Parathyroid adenoma (tissue), 2 donors: ENCODE measurements around the gene ZNF486.
"Not testable (repeated sequence)": the region's sequence is repeated elsewhere in the genome, so short reads cannot be mapped to it uniquely, and the experiment has no call there.

ENCODE experiments used
- H2AFZ ChIP-seq: fragments of 300-600 bp; sonication (generic); one replicate; pipeline ENCODE4 v1.7.0; 2017; ENCODE audit warnings: antibody characterized with exemption, mild to moderate bottlenecking
- H3K27ac ChIP-seq: fragments of 300-600 bp; sonication (generic); one replicate; pipeline ENCODE4 v1.7.0; 2017
- H3K27me3 ChIP-seq: fragments of 300-600 bp; sonication (generic); one replicate; pipeline ENCODE4 v1.7.0; 2017; ENCODE audit warnings: low read length; ENCODE audit not compliant: control insufficient read depth, insufficient read depth
- H3K36me3 ChIP-seq: fragments of 300-600 bp; sonication (generic); one replicate; pipeline ENCODE4 v1.7.0; 2017; ENCODE audit warnings: low read length; ENCODE audit not compliant: control insufficient read depth, insufficient read depth
- H3K4me1 ChIP-seq: fragments of 300-600 bp; sonication (generic); one replicate; pipeline ENCODE4 v1.7.0; 2017; ENCODE audit warnings: control low read depth
- H3K4me2 ChIP-seq: fragments of 300-600 bp; sonication (generic); one replicate; pipeline ENCODE4 v1.7.0; 2017; ENCODE audit warnings: low read length
- H3K4me3 ChIP-seq: fragments of 300-600 bp; sonication (generic); one replicate; pipeline ENCODE4 v1.7.0; 2017; ENCODE audit warnings: low read depth, low read length
- H3K79me2 ChIP-seq: fragments of 300-600 bp; sonication (generic); one replicate; pipeline ENCODE4 v1.7.0; 2017; ENCODE audit warnings: control low read depth
- H3K9ac ChIP-seq: fragments of 300-600 bp; sonication (generic); one replicate; pipeline ENCODE4 v1.7.0; 2017; ENCODE audit warnings: mild to moderate bottlenecking
- H3K9me3 ChIP-seq: fragments of 300-600 bp; sonication (generic); one replicate; pipeline ENCODE4 v1.7.0; 2017; ENCODE audit warnings: low read length; ENCODE audit not compliant: control insufficient read depth
- CTCF ChIP-seq: fragments of 300-600 bp; sonication (generic); IDR thresholded peaks from one replicate; pipeline ENCODE4 v1.7.0; 2017; ENCODE audit warnings: antibody characterized with exemption, mild to moderate bottlenecking
- donor health status: primary hyperparathyroidism.

The ZNF486 gene

GRCh38 chr19:20247016-20247683 is 80.1 kb downstream of the ZNF486 start:
- TF ChIP-seq CTCF: peak; percentile 84
- H2AFZ ChIP-seq: peak overlapping the region; percentile 76
- no peaks in the 10 kb centered on the region for H3K79me2 ChIP-seq
- H3K4me3 ChIP-seq: no peak overlapping the region
- H3K4me2 ChIP-seq: peak overlapping the region; percentile 52
- H3K36me3 ChIP-seq: no peaks in the 10 kb centered on the region
- H3K4me1 ChIP-seq: peaks cover 6% of the 10 kb centered on the region
- H3K27me3 ChIP-seq: no peaks in the 10 kb centered on the region
- H3K27ac ChIP-seq: peak overlapping the region; percentile 33
- H3K9me3 ChIP-seq: no peaks in the 10 kb centered on the region
- no peak overlapping the region for H3K9ac ChIP-seq

- H3K27me3 ChIP-seq, H3K9ac ChIP-seq, H3K36me3 ChIP-seq, H3K9me3 ChIP-seq, H3K4me2 ChIP-seq, H3K4me3 ChIP-seq, H3K79me2 ChIP-seq, H3K27ac ChIP-seq, H3K4me1 ChIP-seq: not testable (repeated sequence)
- H2AFZ ChIP-seq: peak overlapping the region; percentile 76
These were observed 81.2 kb downstream of the ZNF486 start for GRCh38 chr19:20248258-20248657.
